Measurements from ENCODE around the gene LRRC26. TPM values are rescaled to one million over a fixed set of nuclear protein-coding genes. Genes with fewer than 3 reads are reported as not detected.
A peak's percentile ranks its signal among the peaks of the same experiment; 100 is the strongest.
"Not testable (repeated sequence)": the region's sequence is repeated elsewhere in the genome, so short reads cannot be mapped to it uniquely, and the experiment has no call there.

The LRRC26 gene
- total RNA-seq, 1 donor = not detected

GRCh38 chr9:137130176-137130755, 39.6 kb downstream of the LRRC26 start:
- no peak for TF ChIP-seq CTCF (IDR thresholded peaks at IDR 0.05; ENCODE audit: insufficient read depth, low read depth, low read length)
- H3K4me3 ChIP-seq (ENCODE audit: low read depth, low read length) = peak overlapping the region; percentile 81
- DNase-seq (ENCODE audit: low read depth) = peak; percentile 9

DNA sequence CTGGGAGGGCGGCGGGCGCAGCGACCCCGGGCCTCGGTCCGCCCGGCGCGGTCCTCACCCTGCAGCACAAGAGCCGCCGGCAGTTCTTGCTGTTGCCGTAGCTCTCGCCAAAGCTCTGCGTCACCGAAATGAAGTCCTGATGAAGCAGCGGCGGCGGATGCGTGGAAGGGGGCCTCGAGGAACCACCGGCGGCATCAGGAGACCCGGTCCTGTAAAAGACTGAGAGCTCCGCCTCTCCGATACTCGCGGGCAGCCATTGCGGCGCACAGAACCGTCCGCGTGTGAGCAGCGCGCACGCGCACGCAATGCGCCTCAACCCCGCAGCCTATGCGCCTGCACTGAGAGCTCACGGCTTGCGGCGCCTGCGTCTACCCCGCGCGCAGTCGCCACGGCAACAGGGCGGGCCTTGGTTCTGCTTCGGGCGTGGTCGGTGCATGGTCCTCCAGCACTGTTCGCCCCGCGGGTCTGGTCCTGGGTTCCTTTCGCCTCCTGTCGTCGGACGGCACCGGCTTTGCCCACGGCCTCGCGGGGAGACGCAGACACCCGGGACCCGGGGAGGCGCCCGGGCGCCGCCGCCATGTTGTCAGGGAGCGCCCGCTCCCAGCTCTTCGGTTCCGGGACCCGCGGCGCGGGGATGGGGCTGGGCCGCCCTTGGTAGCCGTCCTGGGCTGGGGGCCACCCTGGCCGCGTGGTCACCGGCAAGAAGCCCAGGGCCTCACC, 40.2 kb downstream of the LRRC26 start:
- peak overlapping the region; percentile 81 for H3K4me3 ChIP-seq (ENCODE audit: low read depth, low read length)
- TF ChIP-seq CTCF (IDR thresholded peaks at IDR 0.05; ENCODE audit: insufficient read depth, low read depth, low read length) = no peak
- DNase-seq (ENCODE audit: low read depth) = peak; percentile 92

DNA sequence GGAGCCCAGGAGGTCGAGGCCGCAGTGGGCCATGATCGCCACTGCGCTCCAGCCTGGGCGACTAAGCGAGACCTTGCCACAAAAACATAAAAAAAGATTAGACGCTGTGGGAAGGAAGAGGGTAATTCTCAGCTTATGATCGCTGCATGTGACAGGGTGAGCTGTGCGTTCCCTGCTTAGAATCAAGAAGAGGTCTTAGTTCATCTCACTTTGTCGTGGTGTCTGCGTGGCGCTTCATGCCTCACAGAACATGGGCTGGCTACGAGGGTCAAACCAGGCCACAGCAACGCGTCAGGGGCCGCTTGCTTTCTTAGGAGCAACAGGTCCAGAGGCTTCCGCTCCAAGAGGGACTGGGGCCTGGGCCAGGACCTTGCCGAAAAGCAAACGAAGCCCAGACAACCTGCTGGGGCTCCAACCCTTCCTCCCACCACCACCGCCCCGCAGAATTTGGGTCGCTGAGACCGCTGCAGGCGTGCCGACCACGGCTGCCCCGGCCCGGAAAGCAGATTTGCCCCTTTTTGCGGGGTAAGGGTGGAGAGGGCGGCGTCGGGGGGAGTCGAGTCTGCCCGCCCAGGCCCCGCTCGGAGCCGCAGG, 40.9 kb downstream of the LRRC26 start:
- DNase-seq (ENCODE audit: low read depth) = peak; percentile 60
- TF ChIP-seq CTCF (IDR thresholded peaks at IDR 0.05; ENCODE audit: insufficient read depth, low read depth, low read length) = no peak
- H3K4me3 ChIP-seq (ENCODE audit: low read depth, low read length) = peak overlapping the region; percentile 81

DNA sequence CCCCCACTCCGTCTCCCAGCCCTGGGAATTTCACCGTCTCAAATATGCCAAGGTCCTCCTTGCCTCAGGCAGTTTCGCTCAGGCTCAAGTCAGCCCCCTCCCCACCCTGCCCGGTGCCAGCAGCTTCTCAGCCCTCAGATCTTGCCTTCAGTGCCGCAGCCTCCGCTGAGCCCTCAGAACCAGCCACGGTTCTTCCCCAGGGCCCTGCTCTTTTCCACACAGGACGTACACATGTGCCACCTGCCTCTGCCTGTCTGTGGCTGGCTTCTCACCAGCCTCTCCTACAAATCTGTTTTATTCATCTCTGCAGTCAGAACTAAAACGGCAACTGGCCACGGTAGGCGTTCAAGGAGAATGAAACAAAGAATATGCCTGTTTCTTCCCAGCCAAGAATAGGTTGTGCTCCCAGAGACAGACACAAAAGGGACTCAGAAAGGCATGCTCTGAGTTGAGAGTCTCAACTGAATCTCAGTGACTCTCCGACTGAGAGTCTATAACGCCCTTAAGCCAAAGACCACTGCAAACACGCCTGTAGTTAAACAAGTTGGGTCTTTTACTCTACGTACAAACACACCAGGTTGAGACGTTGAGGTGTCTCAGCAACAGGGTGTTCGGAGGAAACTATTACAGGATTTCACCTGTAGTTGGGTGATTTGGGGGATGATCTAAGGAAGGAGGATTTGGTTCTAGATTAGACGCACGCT, 41.5 kb downstream of the LRRC26 start:
- no peak for DNase-seq (ENCODE audit: low read depth)
- TF ChIP-seq CTCF (IDR thresholded peaks at IDR 0.05; ENCODE audit: insufficient read depth, low read depth, low read length) = no peak

DNA sequence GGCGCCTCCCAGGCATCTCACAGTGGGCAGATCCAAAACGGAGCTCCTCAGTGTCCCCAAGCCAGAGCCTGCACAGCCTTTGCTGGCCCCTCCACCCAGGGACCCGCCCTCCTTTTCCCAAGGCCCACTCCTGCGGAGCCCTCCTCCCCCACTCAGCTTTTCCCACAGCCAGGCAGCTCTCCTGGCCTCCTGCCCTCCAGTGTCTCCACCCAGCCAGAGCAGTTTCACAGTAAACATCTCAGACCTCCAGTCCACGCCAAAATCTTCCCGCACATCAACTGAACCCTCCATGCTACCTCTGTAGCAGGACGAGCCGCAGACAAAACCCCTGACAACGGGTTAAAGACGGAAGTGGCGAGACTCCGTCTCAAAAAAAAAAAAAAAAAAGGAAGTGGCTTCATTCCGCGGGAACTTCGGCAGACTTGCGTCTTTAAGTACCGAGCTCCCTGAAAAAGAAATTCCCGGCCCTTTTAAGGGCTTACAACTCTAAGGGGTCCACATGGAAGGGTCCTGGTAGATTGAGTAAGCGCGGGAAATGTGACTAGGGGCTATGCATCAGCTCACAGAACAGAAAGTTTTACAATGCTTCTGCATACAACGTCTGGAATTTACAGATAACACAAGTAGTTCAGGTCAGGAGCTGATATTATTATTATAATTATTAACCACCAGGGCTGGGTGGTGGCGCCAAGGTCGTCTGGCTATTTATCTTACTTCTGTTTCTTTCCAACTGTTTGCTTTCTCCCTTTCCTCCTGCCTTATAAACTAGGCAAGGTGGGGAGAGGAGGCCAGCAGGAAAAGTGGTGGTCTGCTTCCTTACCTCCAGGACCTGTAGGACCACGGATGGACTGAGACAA, 42.3 kb downstream of the LRRC26 start:
- peak overlapping the region; percentile 81 for H3K4me3 ChIP-seq (ENCODE audit: low read depth, low read length)
- peak; percentile 58 for DNase-seq (ENCODE audit: low read depth)
- no peak for TF ChIP-seq CTCF (IDR thresholded peaks at IDR 0.05; ENCODE audit: insufficient read depth, low read depth, low read length)

More for the DNA sequence above, 41.5 kb downstream of the LRRC26 start:
- peak overlapping the region; percentile 81 for H3K4me3 ChIP-seq (ENCODE audit: low read depth, low read length)

DNA sequence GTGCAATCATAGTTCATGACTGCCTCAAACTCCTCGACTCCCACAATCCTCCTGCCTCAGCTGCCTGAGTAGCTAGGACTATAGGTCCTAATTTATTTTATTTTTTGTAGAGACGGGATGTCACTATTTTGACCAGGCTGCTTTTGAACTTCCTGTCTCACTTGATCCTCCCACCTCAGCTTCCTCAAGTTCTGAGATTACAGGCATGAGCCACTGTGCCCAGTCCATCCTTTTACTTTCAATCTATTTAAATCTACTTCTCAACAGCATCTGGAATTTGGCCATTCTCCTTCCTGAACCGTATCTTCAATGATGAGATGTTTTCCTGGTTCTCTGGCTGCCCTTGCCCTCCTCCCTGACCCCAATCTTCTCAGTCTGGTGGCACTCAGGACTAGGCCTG, 43.1 kb downstream of the LRRC26 start:
- DNase-seq (ENCODE audit: low read depth) = no peak
- H3K4me3 ChIP-seq (ENCODE audit: low read depth, low read length) = peak overlapping the region; percentile 81
- no peak for TF ChIP-seq CTCF (IDR thresholded peaks at IDR 0.05; ENCODE audit: insufficient read depth, low read depth, low read length)

GRCh38 chr9:137123952-137124462, 45.8 kb downstream of the LRRC26 start:
- H3K4me3 ChIP-seq (ENCODE audit: low read depth, low read length); DNase-seq (ENCODE audit: low read depth): not testable (repeated sequence)

Measured in fibroblast of villous mesenchyme (primary cell).